DMS53 treated with DMSO at 0.1 percent for 48 hours (cell line): ENCODE results near the gene TNFRSF18.

Experiments
- DNase-seq: peaks from one replicate; lab custom pipeline; 2025; ENCODE audit not compliant: unreplicated experiment; lab: John Stamatoyannopoulos, UW

Gene TNFRSF18

DNA sequence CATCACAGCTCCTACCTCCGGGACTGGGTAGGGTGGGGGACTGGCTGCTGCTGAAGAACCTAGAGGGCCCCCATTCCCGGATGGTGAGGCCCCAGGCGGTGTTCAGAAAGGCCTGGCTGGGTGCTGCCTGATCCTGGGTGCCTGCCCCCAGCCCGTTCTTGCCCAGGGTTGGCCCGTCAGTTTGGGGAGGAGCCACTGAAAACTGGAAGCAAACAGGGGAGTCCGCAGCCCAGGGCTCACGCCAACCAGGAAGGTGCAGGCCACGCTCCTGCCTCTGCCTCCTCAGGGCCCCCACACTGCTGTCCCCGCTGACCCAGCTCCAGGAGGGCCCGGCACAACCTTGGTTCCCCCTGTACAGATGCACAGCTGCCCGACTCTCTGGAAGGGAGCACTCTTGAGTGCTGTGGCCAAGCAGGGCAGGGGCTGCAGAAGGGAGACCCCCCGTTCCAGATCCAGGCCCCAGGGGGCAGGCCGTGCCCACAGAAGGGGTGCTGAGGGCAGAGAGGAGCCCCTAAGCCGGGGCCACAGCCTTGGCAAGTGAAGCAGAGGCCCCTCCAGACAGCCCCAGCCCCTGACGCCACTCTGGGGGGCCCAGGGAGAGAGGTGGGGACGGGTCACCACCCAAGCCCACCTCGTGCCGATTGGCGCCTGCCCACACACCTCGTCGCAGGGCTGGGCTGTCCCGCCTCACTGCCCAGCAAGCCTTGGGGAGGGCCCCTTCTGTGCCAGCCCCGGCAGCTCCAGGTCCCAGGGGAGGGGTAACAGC is 34.6 kb upstream of the TNFRSF18 start:
- DNase-seq = peak; percentile 18

DNA sequence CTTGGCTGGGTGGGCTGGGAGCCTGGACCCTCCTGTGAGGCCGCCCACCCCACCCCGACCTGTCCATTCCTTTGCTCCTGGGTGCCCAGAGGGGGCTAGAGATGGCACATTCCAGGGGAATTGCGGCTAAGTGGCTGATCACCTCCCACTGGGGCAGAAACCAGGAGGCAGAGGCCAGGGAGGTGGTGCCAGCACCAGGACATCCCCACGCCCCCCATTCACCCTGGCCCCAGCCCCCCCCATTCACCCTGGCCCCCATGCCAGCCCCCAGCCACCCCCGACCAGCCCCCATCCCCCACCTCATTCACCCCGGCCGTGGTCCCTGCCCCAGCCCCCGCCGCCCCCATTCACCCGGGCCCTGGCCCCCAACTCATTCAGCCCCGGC is 33.9 kb upstream of the TNFRSF18 start:
- DNase-seq = no peak

GRCh38 chr1:1239614-1240347 is 33.4 kb upstream of the TNFRSF18 start:
- DNase-seq = no peak

DNA sequence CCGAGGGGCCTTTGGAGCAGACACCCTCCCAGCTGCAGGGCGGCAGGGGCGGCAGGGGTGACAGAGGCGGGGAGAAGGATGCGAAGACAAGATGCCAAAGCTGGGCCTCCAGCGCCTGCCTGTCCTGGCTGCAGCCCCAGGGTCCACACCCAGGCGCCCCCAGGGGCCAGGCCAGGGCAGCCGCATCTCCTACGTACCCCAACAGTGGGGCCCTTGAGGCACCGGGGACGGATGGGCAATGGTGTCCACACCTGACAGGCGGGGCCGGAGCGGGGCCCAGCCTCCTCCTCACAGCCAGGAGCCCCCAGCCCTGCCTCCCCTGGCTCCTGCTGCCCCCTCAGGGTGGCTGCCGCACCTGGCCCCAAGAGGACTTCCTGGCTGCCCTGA is 32.8 kb upstream of the TNFRSF18 start:
- no peak for DNase-seq

- no peak for DNase-seq
Measured at GRCh38 chr1:1238702-1239178, 32.3 kb upstream of the TNFRSF18 start.

- no peak for DNase-seq
Measured at GRCh38 chr1:1237874-1238701, 31.7 kb upstream of the TNFRSF18 start.

- no peak for DNase-seq
Measured at GRCh38 chr1:1236945-1237873, 30.8 kb upstream of the TNFRSF18 start.

DNA sequence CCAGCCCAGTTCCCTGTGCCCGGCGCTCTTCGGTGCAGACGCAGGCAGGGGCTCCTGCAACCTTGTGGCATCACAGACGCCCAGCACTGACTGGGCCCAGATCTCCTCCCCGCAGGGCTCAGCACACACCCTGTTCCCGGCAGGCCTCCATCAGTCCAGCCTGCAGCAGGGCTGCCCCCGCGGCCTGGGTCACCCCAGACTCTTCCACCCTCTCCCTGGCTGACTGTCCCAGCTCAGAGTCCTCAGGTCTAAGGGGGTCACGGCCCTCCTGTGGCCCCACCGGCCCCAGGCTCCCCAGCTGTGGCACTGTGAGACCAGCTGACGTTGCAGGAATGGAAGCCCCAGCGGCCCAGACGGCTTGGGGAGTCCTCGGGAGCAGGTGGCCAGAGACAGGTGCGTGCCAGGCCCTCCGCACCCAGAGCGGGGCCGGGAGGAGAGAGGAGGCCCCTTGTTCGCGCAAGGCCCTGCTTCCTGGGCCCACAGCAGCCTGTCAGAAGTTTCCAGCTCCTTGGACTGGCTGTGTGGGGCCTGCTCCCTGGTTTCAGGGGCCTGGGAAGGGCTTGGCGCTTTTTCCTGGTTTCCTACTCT is 29.9 kb upstream of the TNFRSF18 start:
- no peak for DNase-seq

DNA sequence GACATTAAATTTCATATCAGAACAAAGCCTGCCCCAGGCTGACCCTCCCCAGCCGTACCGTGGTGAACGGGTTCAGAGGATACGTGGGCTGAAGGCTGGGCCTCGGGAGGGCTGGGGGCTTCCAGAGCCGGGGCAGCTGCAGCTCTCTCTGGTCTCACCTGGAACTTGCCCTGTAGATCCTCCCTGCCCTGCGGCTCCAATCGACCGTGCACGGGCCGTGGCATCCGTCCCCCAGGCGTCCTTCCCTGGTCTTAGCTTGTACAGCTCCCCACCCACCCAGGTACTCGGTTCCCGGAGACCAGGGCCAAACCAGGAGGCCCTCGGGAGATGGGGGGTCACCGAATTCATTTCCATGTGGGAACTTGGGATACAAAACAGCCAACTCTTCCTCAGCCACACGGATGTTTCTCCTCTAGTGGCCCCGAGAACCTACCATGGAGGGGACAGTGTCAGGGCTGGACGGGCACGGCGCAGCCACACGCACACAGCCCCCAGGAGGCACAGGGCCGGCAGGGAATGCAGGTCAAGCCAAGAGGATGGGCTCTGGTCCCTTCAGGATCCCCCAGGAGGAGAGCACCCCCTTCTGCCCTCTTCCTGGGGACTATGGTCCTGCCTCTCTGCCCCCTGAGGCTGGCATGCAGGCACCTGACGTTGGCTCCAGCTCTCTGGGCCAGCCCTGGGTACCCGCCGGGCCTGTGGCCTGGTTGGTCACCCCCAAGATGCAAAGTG is 28.8 kb upstream of the TNFRSF18 start:
- DNase-seq = no peak

GRCh38 chr1:1234180-1234808 is 27.9 kb upstream of the TNFRSF18 start:
- no peak for DNase-seq

DNA sequence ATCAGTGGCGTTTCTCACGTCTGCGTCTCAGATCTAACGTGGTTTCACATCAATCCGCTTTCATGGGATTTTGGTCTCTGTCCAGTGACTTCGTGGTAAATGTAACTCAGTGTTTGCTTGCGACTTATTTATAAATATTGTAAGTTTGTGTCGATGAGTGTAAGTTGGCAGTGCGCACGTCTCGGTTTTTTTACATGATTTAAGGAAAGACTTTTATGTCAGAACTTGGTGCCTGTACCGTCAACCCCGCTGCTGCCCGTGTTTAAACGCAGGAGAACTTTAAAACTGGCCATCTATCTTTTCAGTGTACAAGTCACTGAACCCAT is 27.1 kb upstream of the TNFRSF18 start:
- DNase-seq = no peak

DNA sequence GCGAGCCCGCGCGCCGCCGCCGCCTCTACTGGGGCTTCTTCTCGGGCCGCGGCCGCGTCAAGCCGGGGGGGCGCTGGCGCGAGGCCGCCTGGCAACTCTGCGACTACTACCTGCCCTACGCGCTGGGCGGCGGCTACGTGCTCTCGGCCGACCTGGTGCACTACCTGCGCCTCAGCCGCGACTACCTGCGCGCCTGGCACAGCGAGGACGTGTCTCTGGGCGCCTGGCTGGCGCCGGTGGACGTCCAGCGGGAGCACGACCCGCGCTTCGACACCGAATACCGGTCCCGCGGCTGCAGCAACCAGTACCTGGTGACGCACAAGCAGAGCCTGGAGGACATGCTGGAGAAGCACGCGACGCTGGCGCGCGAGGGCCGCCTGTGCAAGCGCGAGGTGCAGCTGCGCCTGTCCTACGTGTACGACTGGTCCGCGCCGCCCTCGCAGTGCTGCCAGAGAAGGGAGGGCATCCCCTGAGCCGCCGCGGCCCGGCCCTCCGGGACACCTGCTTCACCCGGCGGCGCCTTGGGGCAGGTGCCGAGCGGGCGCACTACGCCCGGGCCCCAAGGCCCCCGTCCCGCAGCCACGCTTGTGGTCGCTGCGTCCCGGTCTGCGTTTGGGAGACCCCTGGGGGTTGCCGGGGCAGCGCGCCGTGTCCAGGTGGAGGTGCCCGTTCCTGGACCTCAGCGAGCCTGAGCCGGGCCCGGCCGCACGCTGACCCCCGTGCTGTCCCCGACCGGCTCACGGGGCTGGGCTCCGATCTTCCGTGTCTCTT is 26.6 kb upstream of the TNFRSF18 start:
- no peak for DNase-seq

DNA sequence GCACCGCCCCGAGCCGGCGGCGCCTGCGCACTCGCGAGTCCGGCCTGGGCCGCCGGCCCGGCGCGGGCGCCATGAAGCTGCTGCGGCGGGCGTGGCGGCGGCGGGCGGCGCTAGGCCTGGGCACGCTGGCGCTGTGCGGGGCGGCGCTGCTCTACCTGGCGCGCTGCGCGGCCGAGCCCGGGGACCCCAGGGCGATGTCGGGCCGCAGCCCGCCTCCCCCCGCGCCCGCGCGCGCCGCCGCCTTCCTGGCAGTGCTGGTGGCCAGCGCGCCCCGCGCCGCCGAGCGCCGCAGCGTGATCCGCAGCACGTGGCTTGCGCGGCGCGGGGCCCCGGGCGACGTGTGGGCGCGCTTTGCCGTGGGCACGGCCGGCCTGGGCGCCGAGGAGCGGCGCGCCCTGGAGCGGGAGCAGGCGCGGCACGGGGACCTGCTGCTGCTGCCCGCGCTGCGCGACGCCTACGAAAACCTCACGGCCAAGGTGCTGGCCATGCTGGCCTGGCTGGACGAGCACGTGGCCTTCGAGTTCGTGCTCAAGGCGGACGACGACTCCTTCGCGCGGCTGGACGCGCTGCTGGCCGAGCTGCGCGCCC is 25.9 kb upstream of the TNFRSF18 start, which contains the start of gene B3GALT6:
Gene B3GALT6, plus strand, starts transcription at position 30 of the 588 bp plus-strand sequence. Its CDS starts 42 bp downstream, at position 72.
- no peak for DNase-seq

- peak; percentile 94 for DNase-seq
Measured at GRCh38 chr1:1231400-1232207, 25.2 kb upstream of the TNFRSF18 start, which contains the start of gene SDF4. SDF4 (minus strand) TSS chr1:1232001; CDS start chr1:1228772, 3,229 bp downstream.

GRCh38 chr1:1230656-1231399 is 24.4 kb upstream of the TNFRSF18 start:
- DNase-seq = no peak

DNA sequence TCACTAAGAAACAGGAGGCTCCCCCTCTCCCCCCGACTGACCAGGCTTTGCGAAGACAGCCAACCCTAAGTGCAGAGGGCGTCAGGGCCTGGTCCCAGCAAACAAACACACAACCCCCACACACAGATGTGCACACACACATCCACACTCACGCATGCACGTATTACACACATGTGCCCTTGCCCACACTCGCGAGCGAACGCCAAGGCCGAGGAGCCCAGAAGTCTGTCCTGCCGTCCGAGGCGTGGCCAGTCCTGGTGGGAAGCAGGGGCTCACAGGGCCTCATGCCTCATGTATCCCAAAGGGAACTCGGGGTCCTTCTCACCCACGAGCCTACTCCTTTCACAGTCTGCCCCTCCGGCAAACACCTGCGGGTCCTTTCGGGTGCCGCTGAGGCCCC is 23.4 kb upstream of the TNFRSF18 start:
- DNase-seq = no peak
